Coronary artery (tissue), 2 donors: Measurements from ENCODE around the gene MCRIP2.

Experiments used
- DNase-seq: peaks from one replicate; pipeline ENCODE4 v3.0.0-alpha.2; 2017; ENCODE audit warnings: low spot score
- H3K27ac ChIP-seq, 2 donors: fragments of 200-600 bp; sonication (generic); one replicate each; pipeline ENCODE4 v1.5.1; 2016 to 2019
- H3K4me3 ChIP-seq: fragments of 200-600 bp; sonication (generic); 2 replicates; pipeline ENCODE4 v1.5.1; 2016; ENCODE audit warnings: mild to moderate bottlenecking, moderate library complexity
- TF ChIP-seq, protein P1 (sequence below): fragments of 200-600 bp; sonication (generic); IDR thresholded peaks from one replicate; pipeline ENCODE4 v1.5.1; 2019; ENCODE audit warnings: antibody characterized with exemption

The MCRIP2 gene

DNA sequence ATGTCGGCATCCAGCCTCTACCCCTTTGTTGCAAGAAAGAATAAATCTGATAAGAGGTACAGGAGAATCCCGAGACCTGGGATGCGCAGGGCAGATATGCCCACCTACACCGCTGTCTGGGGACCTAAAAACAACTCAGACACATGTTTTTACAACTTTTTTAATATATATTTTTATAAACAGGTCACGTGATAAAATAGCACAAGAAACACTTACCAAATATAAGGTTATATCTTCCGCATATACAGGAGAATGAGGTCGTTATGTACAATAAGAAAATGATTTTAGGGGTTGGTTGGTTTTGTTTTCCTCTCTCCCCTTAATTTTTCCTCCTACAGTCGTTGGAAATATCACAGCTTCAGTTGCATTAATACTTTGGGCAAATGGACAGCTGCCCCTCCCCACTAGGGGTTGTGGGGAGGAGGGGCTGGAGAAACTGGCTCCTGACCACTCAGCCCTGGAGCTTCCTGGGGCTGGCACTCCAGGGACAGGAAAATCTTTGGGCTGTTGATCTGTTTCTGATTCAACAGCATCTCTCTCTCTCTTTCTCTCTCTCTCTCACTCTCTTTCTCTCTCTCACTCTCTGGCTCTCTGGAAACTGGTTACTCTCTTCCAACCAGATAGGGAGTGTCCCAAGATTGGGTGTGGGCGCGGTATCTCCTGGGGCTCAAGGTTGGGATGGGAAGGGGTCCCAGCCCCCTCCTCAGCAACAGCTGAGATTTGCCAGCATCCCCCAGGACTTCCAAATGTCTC lies 50.9 kb downstream of the MCRIP2 start:
- Histone ChIP-seq H3K4me3 (no peak overlapping the region), H3K27ac (no peak overlapping the region)
- TF ChIP-seq, protein P1, sequence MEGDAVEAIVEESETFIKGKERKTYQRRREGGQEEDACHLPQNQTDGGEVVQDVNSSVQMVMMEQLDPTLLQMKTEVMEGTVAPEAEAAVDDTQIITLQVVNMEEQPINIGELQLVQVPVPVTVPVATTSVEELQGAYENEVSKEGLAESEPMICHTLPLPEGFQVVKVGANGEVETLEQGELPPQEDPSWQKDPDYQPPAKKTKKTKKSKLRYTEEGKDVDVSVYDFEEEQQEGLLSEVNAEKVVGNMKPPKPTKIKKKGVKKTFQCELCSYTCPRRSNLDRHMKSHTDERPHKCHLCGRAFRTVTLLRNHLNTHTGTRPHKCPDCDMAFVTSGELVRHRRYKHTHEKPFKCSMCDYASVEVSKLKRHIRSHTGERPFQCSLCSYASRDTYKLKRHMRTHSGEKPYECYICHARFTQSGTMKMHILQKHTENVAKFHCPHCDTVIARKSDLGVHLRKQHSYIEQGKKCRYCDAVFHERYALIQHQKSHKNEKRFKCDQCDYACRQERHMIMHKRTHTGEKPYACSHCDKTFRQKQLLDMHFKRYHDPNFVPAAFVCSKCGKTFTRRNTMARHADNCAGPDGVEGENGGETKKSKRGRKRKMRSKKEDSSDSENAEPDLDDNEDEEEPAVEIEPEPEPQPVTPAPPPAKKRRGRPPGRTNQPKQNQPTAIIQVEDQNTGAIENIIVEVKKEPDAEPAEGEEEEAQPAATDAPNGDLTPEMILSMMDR = no peak
- DNase-seq = no peak

DNA sequence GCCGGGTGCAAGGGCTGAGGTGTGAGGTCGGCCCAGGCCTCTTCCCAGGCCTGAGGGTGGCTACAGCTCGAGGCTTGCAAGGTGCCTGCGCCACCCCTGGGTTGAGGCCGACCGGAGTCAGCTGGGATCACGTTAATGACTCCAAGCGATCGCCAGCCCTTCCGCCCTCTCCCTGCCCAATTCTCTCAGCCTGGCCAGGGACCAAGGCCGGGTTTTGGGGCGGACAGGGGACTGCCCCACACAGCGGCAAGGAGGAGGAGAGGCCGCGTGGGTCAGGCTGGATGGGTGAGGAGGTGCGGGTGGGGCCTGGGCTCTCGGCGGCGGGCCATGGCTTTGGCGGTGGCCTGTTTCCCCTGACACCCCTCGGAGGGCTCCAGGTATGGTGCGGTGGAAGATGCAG lies 51.7 kb downstream of the MCRIP2 start:
- Histone ChIP-seq H3K27ac (no peak overlapping the region), H3K4me3 (no peak overlapping the region)
- DNase-seq = no peak
- TF ChIP-seq, protein P1 = no peak

DNA sequence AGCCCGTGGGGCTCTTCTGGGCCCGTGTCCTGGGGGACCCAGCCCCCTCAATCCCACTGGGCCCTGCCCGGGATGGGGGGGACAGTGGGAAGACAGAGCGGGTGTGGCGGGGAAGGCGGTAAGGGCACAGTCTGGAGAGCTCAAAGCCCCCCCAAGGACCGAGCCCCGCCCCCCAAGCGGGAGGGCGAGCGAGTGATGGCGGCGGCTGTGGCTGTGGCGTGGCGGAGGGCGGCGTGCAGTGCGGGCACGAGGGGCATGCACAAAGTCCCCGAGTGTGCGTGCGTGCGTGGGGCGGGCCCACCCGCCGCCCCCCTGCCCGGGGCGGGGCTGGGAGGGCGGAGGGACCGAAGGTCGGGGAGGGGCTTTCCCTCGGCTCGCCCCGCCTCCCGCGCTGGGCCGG lies 52.1 kb downstream of the MCRIP2 start:
- H3K27ac ChIP-seq = no peak overlapping the region
- H3K4me3 ChIP-seq = peak overlapping the region; percentile 52
- DNase-seq = no peak
- TF ChIP-seq, protein P1 = no peak

- H3K4me3 ChIP-seq = peak overlapping the region; percentile 52
- DNase-seq = no peak
- TF ChIP-seq, protein P1 = no peak
- no peak overlapping the region for H3K27ac ChIP-seq
Measured at GRCh38 chr16:694187-694862, 52.7 kb downstream of the MCRIP2 start.

DNA sequence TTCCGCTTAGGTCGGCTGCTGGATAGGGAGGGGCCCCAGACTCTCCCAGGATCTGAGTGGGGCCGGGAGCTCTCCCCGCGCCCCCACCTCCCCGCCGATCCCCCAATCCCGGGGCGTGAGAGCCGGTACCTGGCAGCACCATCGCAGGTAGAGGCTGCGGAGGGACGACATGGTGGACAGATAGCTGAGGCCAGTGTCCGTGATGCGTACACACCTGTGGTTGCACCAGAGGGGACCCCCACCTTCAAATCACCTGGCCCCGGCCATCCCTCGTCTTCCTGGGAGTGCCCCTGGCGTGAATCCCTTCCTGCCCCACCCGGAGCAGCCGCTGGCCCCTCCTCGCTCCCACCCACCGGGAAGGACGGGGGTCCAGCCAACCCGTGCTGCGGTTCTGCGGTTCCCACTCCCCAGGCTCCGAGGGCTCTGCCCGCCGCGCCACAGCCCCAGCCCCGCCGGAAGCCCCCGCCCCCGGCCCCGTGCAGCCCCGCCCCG lies 53.3 kb downstream of the MCRIP2 start:
- TF ChIP-seq, protein P1 = no peak
- Histone ChIP-seq H3K27ac (no peak overlapping the region), H3K4me3 (peak overlapping the region; percentile 52)
- DNase-seq = no peak

GRCh38 chr16:695355-696089 lies 53.9 kb downstream of the MCRIP2 start:
- TF ChIP-seq, protein P1 = no peak
- no peak for DNase-seq
- peak overlapping the region; percentile 52 for H3K4me3 ChIP-seq
- H3K27ac ChIP-seq = no peak overlapping the region
